Stimulated activated CD8-positive, alpha-beta memory T cell treated with anti-CD3 and anti-CD28 coated beads, Interleukin-4, amount 100 ng/mL, for 48 hours (primary cell): Measurements from ENCODE around the gene THSD7B.

Experiments
- DNase-seq: peaks from one replicate; pipeline ENCODE4 v3.0.0-alpha.2; 2020

The THSD7B gene

DNA sequence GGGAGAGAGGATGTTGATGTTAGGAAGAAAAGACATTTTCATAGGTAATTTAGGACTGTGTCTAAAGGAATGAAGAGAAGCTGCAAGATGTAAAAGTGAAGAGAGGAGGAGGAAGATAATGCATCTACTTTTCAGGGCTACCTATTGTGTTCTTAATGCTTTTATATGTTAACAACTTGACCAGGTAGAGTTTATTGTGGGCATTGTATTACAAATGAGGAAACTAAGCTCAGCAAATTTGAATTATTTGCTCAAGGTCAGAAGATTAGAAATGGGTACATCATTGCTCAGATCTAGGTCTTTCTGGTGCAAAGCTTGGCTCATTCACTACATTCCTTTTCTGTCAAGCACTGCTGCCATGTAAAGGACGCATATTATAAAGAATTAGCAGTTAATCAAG is 441.7 kb downstream of the THSD7B start:
- no peak for DNase-seq

GRCh38 chr2:137208431-137208891 is 443.1 kb downstream of the THSD7B start:
- DNase-seq, result no peak

DNA sequence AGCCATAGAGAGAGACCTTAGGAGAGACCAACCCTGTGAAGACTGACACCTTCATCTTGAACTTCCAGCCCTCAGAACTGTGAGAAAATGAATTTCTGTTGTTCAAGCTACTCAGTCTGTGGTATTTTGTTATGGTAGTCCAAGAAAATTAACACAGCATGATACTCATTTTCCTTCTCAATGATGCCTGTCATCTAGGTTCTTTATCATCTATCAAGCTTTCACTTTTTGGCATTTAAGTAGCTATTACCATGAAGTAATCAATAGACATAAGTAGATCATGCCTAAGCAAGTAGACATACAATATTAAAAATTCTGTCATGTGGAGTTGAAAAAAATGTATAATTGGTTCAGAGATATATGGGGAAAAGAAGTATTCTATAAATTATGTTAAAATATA is 444.7 kb downstream of the THSD7B start:
- no peak for DNase-seq

GRCh38 chr2:137211761-137212160 is 446.4 kb downstream of the THSD7B start:
- no peak for DNase-seq

- no peak for DNase-seq
Observed at GRCh38 chr2:137220438-137220993, 455.2 kb downstream of the THSD7B start.

GRCh38 chr2:137221797-137222492 is 456.6 kb downstream of the THSD7B start:
- DNase-seq, result no peak

DNA sequence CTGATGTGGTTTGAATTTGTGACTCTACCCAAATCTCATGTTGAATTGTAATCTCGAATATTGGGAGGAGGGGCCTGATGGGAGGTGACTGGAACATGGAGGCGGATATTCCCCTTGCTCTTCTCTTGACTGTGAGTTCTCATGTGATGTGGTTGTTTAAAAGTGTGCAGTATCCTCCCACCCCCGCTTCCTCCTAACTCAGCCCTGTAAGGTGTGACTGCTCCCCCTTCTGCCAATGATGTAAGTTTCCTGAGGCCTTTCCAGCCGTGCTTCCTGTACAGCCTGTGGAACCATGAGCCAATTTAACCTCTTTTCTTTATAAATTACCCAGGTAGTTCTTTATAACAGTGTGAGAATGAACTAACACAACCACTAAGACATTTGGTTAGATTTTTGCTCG is 458.4 kb downstream of the THSD7B start:
- no peak for DNase-seq

DNA sequence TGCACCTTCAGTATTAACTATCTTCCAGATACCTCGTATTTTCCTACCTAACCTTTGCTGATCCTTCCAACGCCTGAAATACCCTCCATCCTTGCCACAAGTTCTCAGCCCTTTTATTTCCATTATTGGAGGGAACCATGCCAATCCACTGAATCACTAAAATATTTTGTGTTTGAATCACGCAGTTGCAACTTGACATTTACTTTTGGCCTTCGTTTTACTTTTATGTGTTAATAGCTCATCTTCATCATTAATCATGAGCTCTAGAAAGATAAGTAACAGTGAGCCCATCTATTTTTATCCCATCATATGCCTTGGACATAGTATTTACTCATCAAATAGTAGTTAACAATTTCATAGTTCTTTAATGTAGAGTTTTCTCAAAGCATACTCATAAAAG is 463.2 kb downstream of the THSD7B start:
- DNase-seq, result no peak

DNA sequence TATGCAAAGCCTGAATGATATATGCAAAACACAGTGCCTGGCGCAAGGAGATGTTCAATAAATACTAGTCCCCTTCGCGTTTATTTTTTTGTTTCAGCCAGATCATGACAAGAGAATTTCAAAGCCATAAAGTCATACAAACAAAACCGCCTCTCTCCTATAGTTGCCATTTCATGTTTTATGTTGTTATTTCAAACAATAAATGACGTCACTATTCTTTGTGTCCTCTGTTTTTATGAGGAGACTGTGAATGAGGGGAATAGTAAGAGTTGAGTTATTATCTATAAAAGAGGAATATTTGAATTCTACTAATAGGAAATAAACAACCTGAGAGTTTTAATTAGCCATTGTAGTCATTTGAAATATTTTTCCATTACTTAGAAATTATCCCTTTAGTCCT is 464.5 kb downstream of the THSD7B start:
- DNase-seq, result no peak

DNA sequence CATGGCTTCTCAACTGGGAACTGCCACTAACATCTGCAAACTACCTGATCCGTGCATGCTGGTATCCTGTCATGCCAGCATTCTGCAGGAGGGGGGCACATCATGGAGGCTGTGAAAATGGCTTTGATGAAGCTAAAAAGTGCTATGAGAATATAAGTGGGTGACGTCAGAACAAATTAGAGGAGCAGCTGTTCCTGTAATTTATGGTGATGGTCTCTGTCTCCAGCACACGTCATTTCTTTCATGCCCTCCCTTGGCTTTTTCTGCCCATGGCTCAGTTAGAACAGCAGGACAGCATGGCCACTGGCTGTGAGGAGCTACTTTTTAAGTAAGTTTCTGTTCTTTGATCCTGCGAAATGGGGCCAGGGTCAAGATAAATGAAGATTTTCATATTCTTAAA is 466.3 kb downstream of the THSD7B start:
- DNase-seq, result no peak

DNA sequence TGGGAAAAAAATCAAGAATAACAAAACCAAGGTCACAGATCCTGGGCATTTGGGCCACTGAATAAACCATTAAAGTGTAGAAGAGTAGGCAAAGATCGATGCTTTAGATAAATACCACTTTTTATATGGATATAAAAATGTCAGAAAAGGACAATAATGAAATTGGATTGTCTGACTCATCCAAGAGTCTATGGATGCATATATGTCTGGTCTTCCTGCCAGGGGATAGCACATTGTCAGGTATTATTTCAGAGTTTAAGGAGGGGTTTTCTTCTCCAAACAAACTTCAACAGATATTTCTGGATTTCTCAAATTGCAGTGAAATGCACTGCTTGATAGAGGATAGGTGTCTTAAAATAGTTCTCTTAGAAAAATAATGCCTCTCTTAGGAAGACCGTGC is 466.7 kb downstream of the THSD7B start:
- no peak for DNase-seq

GRCh38 chr2:137233091-137233490 is 467.7 kb downstream of the THSD7B start:
- no peak for DNase-seq

DNA sequence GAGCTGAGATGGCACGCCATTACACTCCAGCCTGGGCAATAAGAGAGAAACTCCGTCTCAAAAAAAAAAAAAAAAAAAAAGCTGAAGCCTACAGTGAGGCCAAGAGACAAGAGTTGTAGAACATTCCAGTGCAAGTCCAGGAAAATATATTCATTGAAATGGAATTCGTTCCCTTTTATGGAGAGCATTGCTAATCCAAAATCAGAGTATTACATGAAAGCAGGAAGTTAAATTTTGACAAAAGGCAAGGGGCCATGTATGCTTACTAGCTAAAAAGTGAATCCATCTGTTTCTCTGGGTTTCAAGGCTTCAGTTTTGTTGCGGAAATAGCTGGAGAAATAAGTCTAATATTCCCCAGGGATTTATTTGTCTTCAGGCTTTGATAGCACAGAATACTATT is 471.7 kb downstream of the THSD7B start:
- DNase-seq, result no peak

GRCh38 chr2:137238065-137238464 is 472.7 kb downstream of the THSD7B start:
- DNase-seq, result no peak

DNA sequence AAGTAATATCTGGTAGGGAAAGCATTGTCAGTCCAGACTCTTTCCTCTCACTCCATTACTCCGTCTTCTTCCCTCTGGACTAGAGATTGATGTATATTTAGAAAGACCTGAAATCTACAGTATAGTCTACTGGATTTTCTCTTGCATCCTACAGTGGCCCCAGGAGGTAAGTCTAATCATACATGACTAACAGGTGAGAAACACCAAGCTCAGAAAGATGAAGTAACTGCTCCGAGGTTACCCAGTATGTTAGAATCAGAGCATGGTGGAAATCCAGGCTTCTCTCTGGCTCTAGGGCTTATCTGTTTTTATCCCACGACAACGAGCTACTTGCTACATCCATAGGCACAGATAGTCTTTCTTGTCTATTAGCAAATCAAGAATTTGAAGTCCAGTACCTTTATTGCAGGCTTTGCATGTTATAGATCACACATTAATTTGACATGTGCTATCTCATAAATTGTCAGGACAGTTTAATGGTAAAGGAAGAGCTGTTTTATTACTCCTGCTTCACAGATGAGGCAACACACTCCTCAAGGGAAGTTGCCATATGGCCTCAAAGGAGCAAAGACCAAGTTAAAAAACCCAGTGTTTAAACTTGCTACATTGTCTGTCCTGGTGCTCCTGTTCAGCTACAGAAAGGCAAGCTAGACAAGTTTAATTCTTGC is 484.3 kb downstream of the THSD7B start:
- DNase-seq, result no peak

DNA sequence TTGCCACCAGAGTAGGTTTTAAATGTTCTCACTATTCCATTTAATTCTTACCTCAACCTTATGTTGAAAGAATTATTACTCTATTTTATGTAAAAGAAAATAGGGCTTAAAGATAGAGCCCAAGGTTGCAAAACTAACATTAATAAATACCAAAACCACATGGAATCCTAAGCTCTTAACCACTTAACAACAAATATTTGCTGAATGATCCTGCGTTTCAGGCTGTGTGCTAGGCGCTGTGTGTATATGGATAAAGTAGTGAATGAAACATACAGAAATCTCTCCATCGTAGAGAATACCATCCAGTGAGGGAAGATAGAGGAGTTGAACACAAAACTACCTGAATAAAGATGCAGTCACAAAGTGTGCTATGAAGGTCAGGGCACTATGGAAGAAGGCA is 485.1 kb downstream of the THSD7B start:
- DNase-seq, result no peak

GRCh38 chr2:137251045-137251444 is 485.7 kb downstream of the THSD7B start:
- no peak for DNase-seq

GRCh38 chr2:137252934-137253333 is 487.6 kb downstream of the THSD7B start:
- DNase-seq, result no peak

DNA sequence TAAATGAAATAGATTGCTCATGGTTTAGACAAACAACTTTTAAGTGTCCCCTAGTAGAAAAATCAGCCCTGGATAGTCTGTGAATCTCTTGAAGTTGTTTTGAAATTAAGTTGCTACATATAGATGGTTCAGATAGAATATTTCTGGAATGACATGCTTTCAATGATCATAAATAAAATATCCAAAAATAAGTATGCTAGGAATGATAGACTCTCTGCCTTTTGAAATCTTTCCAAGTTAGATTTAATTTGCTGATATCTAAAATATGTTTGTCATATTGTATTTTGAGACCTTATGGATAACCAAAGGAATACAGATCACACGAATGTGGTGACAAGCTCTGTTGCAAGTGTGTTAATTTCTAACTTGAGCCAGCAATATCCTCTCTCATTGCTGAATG is 488.7 kb downstream of the THSD7B start:
- DNase-seq, result no peak

- no peak for DNase-seq
Observed at GRCh38 chr2:137255345-137255744, 490.0 kb downstream of the THSD7B start.

- no peak for DNase-seq
Observed at GRCh38 chr2:137255990-137256389, 490.6 kb downstream of the THSD7B start.

DNA sequence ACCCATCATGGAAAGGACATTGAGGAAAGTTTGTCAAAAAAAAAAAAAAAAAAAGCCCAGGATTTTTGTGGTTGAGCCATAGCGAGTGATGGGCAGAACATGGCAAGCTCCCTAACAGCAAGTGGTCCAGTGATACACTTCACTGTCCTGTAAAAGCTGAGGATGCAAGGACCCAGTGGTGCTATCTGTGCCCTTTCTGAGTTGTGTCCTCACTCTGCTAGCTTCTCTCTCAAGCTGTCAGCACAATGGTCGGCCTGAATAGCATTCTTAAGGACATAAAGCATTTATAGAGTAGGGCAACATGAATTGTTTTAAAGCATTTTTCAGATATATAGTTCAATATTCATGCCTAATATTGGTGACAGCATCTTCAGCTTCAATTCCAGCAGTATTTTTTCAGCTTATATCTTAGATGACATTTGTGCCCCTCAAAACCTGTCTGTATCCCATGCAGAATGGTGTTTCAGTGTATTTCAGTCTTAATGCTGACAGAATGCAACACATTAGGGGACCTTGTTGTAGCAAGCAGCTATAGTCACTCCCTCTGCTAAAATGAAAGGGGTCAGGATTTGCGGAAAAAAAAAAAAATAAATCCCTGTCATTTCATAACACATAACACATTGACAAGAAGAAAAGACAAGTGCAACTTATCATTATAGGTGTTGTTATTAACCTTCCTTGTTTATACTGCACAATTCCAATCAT is 496.7 kb downstream of the THSD7B start:
- no peak for DNase-seq

GRCh38 chr2:137262594-137262993 is 497.2 kb downstream of the THSD7B start:
- DNase-seq, result no peak
